ENCODE results near the gene UMPS. TPM values are rescaled to one million over a fixed set of nuclear protein-coding genes. Genes with fewer than 3 reads are reported as not detected.

Gene UMPS
- total and polyA plus RNA-seq, 2 experiments from 2014 or later: 44.1 to 48.8 TPM

GRCh38 chr3:124771083-124771445 lies 40.8 kb downstream of the UMPS start:
- Histone ChIP-seq H3K4me1 (ENCODE audit: insufficient read depth) (peaks cover 19% of the 10 kb centered on the region), H3K4me3 (no peak overlapping the region), H4K20me1 (replicated peaks; ENCODE audit: insufficient read depth) (peaks cover 5% of the 10 kb centered on the region), H3K9me2 (ENCODE audit: insufficient read depth) (no peaks in the 10 kb centered on the region), H2AFZ (no peak overlapping the region), H3K27ac (ENCODE audit: low read depth) (0 out of 2 replicates have a peak overlapping the region, but pooled peaks have one; percentile 9), H3K36me3 (ENCODE audit: insufficient read depth) (peaks cover 20% of the 10 kb centered on the region), H3K4me2 (no peak overlapping the region), H3K27me3 (ENCODE audit: insufficient read depth) (no peaks in the 10 kb centered on the region), H3K79me2 (replicated peaks; ENCODE audit: insufficient read depth) (0 out of 2 replicates have a peak, but pooled peaks cover 4% of the 10 kb centered on the region), H3F3A (replicated peaks; ENCODE audit: low read depth) (0 out of 2 replicates have a peak, but pooled peaks cover 13% of the 10 kb centered on the region)
- TF ChIP-seq CTCF (conservative IDR thresholded peaks at IDR 0.05; ENCODE audit: low read depth in 2 of 2): no peak
- no peak for TF ChIP-seq CREB1 (CRISPR knock-in tag; IDR thresholded peaks at IDR 0.05; ENCODE audit: low read depth)
- Mint-ChIP-seq H3K4me3 (no peak overlapping the region), H3K27me3 (ENCODE audit: insufficient read depth, low read depth, poor library complexity) (peaks cover 19% of the 10 kb centered on the region), H3K36me3 (ENCODE audit: low read depth) (peaks cover 78% of the 10 kb centered on the region), H3K27ac (peak overlapping the region; percentile 27; the same call in 1 of the 2 replicates), H3K4me1 (peaks cover 39% of the 10 kb centered on the region), H3K9me3 (no peaks in the 10 kb centered on the region)
- ATAC-seq (no peak), DNase-seq (ENCODE audit: low spot score) (no peak)

DNA sequence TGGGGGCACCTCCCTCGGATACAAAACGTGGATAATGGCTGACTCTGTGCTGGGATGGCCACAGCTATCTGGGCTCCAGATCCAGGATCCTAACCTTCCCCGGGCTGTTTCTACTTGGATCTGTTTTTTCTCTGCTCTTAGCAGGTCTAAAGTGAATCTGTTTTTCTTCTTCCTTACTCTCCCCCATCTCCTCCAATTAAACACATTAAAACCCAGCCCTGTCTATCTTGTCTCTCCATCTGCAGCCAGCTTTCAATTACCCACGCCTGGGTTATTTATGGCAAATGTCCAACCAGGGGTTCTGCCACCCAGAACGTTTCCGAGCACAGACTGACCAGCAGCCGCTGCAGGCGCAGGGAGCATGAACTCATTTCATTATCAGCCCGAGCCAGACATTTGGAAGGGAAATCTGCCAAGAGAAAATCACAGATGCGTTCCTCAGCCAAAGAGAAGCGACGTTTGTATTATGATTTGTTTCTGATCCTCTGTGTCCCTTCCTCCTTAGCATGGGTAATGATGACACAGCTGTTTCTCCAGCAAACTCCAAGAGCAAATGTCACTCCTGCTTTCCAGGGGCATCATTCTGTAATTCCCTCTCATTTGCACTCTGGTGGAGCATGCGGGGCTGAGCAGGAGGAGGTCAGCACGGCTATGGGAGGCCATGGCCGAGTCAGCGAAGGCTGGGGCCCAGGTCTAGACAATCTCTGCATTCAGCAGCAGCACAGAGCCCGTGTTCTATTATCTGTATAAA lies 42.0 kb downstream of the UMPS start:
- Mint-ChIP-seq H3K9me3 (no peaks in the 10 kb centered on the region), H3K4me3 (no peak overlapping the region), H3K27me3 (ENCODE audit: insufficient read depth, low read depth, poor library complexity) (peaks cover 14% of the 10 kb centered on the region), H3K27ac (peak overlapping the region; percentile 90; the same call in 1 of the 2 replicates), H3K4me1 (peaks cover 49% of the 10 kb centered on the region), H3K36me3 (ENCODE audit: low read depth) (peaks cover 68% of the 10 kb centered on the region)
- Histone ChIP-seq H3K36me3 (ENCODE audit: insufficient read depth) (peaks cover 15% of the 10 kb centered on the region), H3K4me2 (no peak overlapping the region), H3K4me3 (no peak overlapping the region), H3K4me1 (ENCODE audit: insufficient read depth) (peaks cover 19% of the 10 kb centered on the region), H3F3A (replicated peaks; ENCODE audit: low read depth) (0 out of 2 replicates have a peak, but pooled peaks cover 9% of the 10 kb centered on the region), H4K20me1 (replicated peaks; ENCODE audit: insufficient read depth) (peaks cover 5% of the 10 kb centered on the region), H2AFZ (no peak overlapping the region), H3K27me3 (ENCODE audit: insufficient read depth) (no peaks in the 10 kb centered on the region), H3K9me2 (ENCODE audit: insufficient read depth) (no peaks in the 10 kb centered on the region), H3K79me2 (replicated peaks; ENCODE audit: insufficient read depth) (0 out of 2 replicates have a peak, but pooled peaks cover 4% of the 10 kb centered on the region), H3K27ac (ENCODE audit: low read depth) (0 out of 2 replicates have a peak overlapping the region, but pooled peaks have one; percentile 19)
- DNase-seq (ENCODE audit: low spot score) (no peak), ATAC-seq (no peak)
- TF ChIP-seq ZNF331 (CRISPR knock-in tag; IDR thresholded peaks at IDR 0.05; ENCODE audit: low read depth): no peak
- TF ChIP-seq ZNF114 (CRISPR knock-in tag; IDR thresholded peaks at IDR 0.05): no peak
- TF ChIP-seq JUNB (IDR thresholded peaks at IDR 0.05; ENCODE audit: unreplicated experiment): no peak
- TF ChIP-seq, protein P1, sequence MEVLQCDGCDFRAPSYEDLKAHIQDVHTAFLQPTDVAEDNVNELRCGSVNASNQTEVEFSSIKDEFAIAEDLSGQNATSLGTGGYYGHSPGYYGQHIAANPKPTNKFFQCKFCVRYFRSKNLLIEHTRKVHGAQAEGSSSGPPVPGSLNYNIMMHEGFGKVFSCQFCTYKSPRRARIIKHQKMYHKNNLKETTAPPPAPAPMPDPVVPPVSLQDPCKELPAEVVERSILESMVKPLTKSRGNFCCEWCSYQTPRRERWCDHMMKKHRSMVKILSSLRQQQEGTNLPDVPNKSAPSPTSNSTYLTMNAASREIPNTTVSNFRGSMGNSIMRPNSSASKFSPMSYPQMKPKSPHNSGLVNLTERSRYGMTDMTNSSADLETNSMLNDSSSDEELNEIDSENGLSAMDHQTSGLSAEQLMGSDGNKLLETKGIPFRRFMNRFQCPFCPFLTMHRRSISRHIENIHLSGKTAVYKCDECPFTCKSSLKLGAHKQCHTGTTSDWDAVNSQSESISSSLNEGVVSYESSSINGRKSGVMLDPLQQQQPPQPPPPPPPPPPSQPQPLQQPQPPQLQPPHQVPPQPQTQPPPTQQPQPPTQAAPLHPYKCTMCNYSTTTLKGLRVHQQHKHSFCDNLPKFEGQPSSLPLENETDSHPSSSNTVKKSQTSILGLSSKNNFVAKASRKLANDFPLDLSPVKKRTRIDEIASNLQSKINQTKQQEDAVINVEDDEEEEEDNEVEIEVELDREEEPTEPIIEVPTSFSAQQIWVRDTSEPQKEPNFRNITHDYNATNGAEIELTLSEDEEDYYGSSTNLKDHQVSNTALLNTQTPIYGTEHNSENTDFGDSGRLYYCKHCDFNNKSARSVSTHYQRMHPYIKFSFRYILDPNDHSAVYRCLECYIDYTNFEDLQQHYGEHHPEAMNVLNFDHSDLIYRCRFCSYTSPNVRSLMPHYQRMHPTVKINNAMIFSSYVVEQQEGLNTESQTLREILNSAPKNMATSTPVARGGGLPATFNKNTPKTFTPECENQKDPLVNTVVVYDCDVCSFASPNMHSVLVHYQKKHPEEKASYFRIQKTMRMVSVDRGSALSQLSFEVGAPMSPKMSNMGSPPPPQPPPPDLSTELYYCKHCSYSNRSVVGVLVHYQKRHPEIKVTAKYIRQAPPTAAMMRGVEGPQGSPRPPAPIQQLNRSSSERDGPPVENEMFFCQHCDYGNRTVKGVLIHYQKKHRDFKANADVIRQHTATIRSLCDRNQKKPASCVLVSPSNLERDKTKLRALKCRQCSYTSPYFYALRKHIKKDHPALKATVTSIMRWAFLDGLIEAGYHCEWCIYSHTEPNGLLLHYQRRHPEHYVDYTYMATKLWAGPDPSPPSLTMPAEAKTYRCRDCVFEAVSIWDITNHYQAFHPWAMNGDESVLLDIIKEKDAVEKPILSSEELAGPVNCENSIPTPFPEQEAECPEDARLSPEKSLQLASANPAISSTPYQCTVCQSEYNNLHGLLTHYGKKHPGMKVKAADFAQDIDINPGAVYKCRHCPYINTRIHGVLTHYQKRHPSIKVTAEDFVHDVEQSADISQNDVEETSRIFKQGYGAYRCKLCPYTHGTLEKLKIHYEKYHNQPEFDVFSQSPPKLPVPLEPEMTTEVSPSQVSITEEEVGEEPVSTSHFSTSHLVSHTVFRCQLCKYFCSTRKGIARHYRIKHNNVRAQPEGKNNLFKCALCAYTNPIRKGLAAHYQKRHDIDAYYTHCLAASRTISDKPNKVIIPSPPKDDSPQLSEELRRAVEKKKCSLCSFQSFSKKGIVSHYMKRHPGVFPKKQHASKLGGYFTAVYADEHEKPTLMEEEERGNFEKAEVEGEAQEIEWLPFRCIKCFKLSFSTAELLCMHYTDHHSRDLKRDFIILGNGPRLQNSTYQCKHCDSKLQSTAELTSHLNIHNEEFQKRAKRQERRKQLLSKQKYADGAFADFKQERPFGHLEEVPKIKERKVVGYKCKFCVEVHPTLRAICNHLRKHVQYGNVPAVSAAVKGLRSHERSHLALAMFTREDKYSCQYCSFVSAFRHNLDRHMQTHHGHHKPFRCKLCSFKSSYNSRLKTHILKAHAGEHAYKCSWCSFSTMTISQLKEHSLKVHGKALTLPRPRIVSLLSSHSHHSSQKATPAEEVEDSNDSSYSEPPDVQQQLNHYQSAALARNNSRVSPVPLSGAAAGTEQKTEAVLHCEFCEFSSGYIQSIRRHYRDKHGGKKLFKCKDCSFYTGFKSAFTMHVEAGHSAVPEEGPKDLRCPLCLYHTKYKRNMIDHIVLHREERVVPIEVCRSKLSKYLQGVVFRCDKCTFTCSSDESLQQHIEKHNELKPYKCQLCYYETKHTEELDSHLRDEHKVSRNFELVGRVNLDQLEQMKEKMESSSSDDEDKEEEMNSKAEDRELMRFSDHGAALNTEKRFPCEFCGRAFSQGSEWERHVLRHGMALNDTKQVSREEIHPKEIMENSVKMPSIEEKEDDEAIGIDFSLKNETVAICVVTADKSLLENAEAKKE (CRISPR knock-in tag; IDR thresholded peaks at IDR 0.05): no peak
- no peak for TF ChIP-seq NANOG (IDR thresholded peaks at IDR 0.05; ENCODE audit: borderline replicate concordance)
- TF ChIP-seq, protein P2, sequence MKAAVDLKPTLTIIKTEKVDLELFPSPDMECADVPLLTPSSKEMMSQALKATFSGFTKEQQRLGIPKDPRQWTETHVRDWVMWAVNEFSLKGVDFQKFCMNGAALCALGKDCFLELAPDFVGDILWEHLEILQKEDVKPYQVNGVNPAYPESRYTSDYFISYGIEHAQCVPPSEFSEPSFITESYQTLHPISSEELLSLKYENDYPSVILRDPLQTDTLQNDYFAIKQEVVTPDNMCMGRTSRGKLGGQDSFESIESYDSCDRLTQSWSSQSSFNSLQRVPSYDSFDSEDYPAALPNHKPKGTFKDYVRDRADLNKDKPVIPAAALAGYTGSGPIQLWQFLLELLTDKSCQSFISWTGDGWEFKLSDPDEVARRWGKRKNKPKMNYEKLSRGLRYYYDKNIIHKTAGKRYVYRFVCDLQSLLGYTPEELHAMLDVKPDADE (IDR thresholded peaks at IDR 0.05): no peak
- TF ChIP-seq STAT1 (IDR thresholded peaks at IDR 0.05; ENCODE audit: unreplicated experiment): no peak
- TF ChIP-seq EZH2 (IDR thresholded peaks at IDR 0.05; ENCODE audit: low read depth, unreplicated experiment): no peak

Measured in GM23338 (cell line).